AG09309 (cell line): ENCODE data around the gene RBM23.

Experiments used
- DNase-seq: peaks from one replicate; pipeline ENCODE4 v3.0.0-alpha.2; 2010; ENCODE audit warnings: low read depth
- H3K4me3 ChIP-seq: 2 replicates; pipeline ENCODE4 v1.5.1; 2011; ENCODE audit warnings: mild to moderate bottlenecking, low read depth, low read length, moderate library complexity; ENCODE audit not compliant: control insufficient read depth
- TF ChIP-seq, protein P1 (sequence below): IDR thresholded peaks from 2 replicates; pipeline ENCODE4 v1.5.1; 2011; ENCODE audit warnings: mild to moderate bottlenecking, low read depth, low read length, inconsistent platforms; ENCODE audit not compliant: insufficient read depth, control insufficient read depth; ENCODE audit errors: missing control alignments

RBM23 gene

DNA sequence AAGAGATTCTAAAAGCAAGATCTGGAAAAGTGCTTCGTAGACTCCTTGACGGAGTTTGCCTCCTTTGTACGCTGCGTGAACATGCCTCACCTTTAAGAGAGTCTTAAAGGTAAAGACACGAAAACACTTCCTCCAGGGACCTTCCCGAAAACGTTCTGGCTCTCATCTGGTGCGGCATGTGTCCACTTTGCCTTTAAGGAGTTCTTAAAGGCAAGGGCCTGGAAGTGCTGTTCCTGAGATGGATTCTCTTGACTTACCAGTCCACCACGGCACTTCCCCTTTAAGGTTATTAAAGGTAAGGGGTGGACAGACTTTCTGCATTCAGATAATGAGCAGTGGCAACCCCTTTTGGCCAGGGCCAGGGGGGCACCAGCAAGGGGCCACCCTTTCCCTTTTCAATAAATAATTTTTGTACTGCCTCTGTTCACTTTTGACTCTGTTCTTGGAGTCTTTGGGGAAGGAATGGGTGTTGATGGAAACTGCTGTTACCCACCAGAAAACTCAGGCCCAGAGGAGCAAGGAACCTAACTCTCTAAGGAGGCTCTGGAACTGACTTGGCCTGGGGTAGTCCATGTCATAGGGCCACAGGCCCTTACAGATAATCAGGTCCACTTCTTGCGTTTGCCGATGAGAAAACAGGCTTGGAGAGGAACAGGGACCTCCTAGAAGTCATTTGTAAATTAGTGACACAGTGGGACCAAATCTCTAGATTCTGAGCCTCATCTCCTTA is 31.5 kb downstream of the RBM23 start:
- TF ChIP-seq, protein P1, sequence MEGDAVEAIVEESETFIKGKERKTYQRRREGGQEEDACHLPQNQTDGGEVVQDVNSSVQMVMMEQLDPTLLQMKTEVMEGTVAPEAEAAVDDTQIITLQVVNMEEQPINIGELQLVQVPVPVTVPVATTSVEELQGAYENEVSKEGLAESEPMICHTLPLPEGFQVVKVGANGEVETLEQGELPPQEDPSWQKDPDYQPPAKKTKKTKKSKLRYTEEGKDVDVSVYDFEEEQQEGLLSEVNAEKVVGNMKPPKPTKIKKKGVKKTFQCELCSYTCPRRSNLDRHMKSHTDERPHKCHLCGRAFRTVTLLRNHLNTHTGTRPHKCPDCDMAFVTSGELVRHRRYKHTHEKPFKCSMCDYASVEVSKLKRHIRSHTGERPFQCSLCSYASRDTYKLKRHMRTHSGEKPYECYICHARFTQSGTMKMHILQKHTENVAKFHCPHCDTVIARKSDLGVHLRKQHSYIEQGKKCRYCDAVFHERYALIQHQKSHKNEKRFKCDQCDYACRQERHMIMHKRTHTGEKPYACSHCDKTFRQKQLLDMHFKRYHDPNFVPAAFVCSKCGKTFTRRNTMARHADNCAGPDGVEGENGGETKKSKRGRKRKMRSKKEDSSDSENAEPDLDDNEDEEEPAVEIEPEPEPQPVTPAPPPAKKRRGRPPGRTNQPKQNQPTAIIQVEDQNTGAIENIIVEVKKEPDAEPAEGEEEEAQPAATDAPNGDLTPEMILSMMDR: no peak
- no peak for DNase-seq
- peak overlapping the region; percentile 42 for H3K4me3 ChIP-seq

DNA sequence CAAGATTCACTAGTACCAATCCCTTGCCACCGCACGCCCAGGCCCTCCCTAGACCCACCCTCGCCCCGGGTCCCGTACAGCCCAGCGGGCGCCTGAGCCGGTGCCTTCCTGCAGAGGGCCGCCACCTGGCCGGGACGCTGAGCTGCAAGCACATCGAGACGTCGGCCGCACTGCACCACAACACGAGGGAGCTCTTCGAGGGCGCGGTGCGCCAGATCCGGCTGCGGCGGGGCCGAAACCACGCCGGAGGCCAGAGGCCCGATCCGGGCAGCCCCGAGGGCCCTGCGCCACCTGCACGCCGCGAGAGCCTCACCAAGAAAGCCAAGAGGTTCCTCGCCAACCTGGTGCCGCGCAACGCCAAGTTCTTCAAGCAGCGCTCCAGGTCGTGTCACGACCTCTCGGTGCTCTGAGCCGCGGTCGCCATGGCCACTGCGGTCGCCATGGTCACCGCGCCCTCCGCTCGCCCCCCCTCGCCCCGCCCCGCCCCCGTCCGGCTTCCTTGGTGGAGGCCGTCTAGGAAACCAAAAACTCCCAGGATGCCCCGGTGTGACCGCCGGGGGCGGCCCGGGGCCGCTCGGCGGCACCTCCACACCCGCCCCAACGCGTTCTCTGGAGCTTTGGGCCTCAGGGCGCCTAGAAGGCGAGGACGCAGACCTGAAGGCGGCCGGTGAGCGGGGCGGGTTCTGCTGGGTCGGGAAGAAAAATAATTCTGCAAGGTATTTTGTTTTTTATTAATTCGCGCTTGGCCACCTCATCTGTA is 32.3 kb downstream of the RBM23 start:
- DNase-seq: no peak
- TF ChIP-seq, protein P1: peak; percentile 10
- peak overlapping the region; percentile 42 for H3K4me3 ChIP-seq

DNA sequence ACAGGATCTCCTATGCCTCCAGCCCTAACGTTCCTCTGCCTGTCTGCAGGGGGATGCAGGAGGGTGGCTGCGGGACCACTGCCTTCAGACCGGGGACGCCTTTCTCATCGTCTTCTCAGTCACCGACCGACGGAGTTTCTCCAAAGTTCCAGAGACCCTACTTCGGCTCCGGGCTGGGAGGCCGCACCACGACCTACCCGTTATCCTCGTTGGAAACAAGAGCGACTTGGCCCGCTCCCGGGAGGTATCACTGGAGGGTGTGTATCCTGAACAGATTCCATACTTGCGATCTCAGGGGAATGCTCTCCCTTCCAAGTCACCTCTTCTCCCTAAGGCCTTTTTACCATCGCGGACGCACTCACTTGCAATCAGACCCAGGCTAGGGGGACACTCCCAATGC is 33.0 kb downstream of the RBM23 start:
- H3K4me3 ChIP-seq: no peak overlapping the region
- TF ChIP-seq, protein P1: no peak
- DNase-seq: no peak

DNA sequence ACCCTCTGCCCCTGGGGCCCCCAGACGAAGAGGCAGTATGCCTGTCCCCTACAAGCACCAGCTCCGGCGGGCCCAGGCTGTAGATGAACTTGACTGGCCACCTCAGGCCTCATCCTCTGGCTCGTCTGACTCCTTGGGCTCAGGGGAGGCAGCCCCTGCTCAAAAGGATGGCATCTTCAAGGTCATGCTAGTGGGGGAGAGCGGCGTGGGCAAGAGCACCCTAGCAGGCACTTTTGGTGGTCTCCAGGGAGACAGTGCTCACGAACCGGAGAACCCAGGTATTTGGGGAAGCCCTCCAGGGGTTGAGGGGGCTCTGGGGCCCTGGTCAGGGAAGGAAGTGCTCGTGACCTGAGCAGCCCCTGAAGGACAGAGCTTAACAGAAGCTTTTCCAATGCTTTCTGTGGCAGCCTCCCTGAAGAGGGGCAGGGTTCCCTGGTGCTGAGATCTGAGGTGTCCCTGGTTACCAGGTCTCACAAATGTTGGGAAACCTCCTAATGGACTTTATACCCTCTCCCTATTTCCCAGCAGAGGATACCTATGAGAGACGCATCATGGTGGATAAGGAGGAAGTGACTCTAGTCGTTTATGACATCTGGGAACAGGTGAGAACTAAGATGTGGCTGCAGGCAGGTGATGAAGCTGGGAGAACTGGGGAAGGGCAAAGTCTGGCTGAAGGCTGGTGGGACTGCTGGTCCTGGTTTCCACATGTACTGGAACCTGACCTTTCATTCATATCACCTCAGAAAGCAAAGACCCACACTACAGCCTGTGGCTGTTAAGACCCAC is 34.0 kb downstream of the RBM23 start:
- no peak for DNase-seq
- TF ChIP-seq, protein P1: no peak
- H3K4me3 ChIP-seq: no peak overlapping the region

DNA sequence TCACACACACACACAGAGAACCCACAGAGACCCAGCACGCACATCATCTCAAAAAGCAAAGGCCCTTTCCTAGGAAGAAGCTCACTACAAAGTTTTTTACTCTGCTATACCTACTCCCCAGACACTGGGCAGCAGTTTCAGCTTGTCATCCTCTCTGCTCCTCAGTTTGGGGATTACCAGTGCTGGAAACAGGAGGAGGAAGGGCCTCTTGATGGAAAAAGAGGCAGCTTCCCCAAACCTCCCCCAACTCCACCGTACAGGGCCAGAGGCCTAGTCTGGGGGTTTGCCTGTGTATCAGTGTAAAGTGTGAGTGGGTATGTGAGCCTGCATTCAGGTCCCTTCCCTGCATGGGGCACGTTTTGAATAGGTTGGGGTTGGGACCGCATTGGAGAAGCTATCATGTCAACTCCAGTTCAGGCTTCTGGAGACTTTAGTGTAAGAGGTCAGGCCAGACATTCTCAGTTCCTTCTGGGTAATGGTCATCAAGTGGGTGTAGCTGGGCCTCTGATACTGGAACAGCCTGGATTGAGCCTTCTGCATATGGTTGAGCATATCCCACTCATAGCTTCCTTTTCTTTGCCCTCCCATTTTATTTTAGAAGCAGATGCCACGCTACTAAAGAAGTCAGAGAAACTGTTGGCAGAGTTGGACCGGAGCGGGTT is 34.7 kb downstream of the RBM23 start:
- no peak for DNase-seq
- TF ChIP-seq, protein P1: no peak

More for the DNA sequence above, 34.7 kb downstream of the RBM23 start:
- H3K4me3 ChIP-seq: no peak overlapping the region
